HepG2 (cell line): Measurements from ENCODE around the gene CD24. TPM values are rescaled to one million over a fixed set of nuclear protein-coding genes. Genes with fewer than 3 reads are reported as not detected.

Experiments
- ATAC-seq: fragments of 200-7000 bp; cut with Tn5 transposase; 3 replicates; pipeline ENCODE4 v1.9.1; 2020; ENCODE audit warnings: mild to moderate bottlenecking, moderate library complexity
- BruUV-seq: library from RNA; stranded (reverse); fragments of 400-500 nt; replicated peaks from 2 replicates; lab custom pipeline; 2021; lab: Mats Ljungman, UMichigan
- CTCF ChIA-PET: fragments of 300-600 bp; formaldehyde crosslinking; extraction: SDS; loops from one replicate; lab custom pipeline; 2021; ENCODE audit warnings: low total read pairs, inconsistent platforms, low intra/inter-chr PET ratio; lab: Yijun Ruan, JAX
- POLR2A ChIA-PET: fragments of 350-600 bp; sonication (Branson Sonifier 250); formaldehyde crosslinking; loops from one replicate; lab custom pipeline; 2020; ENCODE audit warnings: antibody characterized with exemption, inconsistent platforms; lab: Yijun Ruan, JAX
- DNase-seq: peaks from one replicate; pipeline ENCODE4 v3.0.0-alpha.2; 2015; ENCODE audit warnings: low spot score
- FAIRE-seq: peaks from 3 replicates; lab custom pipeline; 2011; peaks lifted over from hg19 to GRCh38; lab: Jason Lieb, UNC
- H2AFZ ChIP-seq: one replicate; pipeline ENCODE4 v1.6.1; 2011; ENCODE audit warnings: low read length, inconsistent platforms
- H3K27ac ChIP-seq: fragments of 300-600 bp; 3 replicates; pipeline ENCODE4 v1.8.0; 2011; ENCODE audit warnings: mixed run types, mild to moderate bottlenecking, mixed read lengths, low read length, inconsistent platforms; ENCODE audit not compliant: insufficient read depth; ENCODE audit errors: extremely low read length
- H3K27me3 ChIP-seq, 2 experiments: fragments of 200-600 bp in 1 of 2; 2 replicates in 1 of 2; 3 replicates in 1 of 2; pipeline versions ENCODE4 v1.6.0 to v1.8.0; 2011; ENCODE audit warnings: low read length in 2 of 2, mild to moderate bottlenecking in 2 of 2, moderate library complexity in 2 of 2, inconsistent platforms in 1 of 2; ENCODE audit not compliant: insufficient read depth in 2 of 2, control insufficient read depth in 1 of 2
- H3K36me3 ChIP-seq, 2 experiments: fragments of 200-600 bp in 1 of 2; replicated peaks in 1 of 2; 2 replicates in 1 of 2; 3 replicates in 1 of 2; pipeline versions ENCODE4 v1.5.1 to v1.8.0; 2011; ENCODE audit warnings: low read length in 2 of 2, inconsistent platforms in 1 of 2; ENCODE audit not compliant: insufficient read depth in 2 of 2, control insufficient read depth in 1 of 2
- H3K4me1 ChIP-seq: 2 replicates; pipeline ENCODE4 v1.5.1; 2012; ENCODE audit warnings: low read length, inconsistent platforms; ENCODE audit not compliant: insufficient read depth
- H3K4me2 ChIP-seq: 2 replicates; pipeline ENCODE4 v1.6.0; 2011; ENCODE audit warnings: low read depth, low read length, inconsistent platforms
- H3K4me3 ChIP-seq, 3 experiments: fragments of 200-600 bp in 1 of 3; sonication (generic), shearing (Covaris generic) in 1 of 3; replicated peaks in 1 of 3; 2 replicates each; pipeline ENCODE4 v1.5.1; 2011 to 2016; ENCODE audit warnings: low read length in 3 of 3, inconsistent platforms in 2 of 3, low read depth in 2 of 3, mild to moderate bottlenecking in 2 of 3, control low read depth in 1 of 3, mixed read lengths in 1 of 3; ENCODE audit not compliant: insufficient read depth in 1 of 3
- H3K79me2 ChIP-seq: one replicate; pipeline ENCODE4 v1.6.1; 2011; ENCODE audit warnings: low read length, inconsistent platforms; ENCODE audit not compliant: insufficient read depth
- H3K9ac ChIP-seq: 2 replicates; pipeline ENCODE4 v1.6.0; 2011; ENCODE audit warnings: mild to moderate bottlenecking, low read depth, low read length, inconsistent platforms; ENCODE audit not compliant: insufficient read depth
- H3K9me3 ChIP-seq: 2 replicates; pipeline ENCODE4 v1.5.1; 2012; ENCODE audit warnings: mild to moderate bottlenecking, low read length
- H4K20me1 ChIP-seq: 2 replicates; pipeline ENCODE4 v1.6.0; 2011; ENCODE audit warnings: inconsistent platforms, mild to moderate bottlenecking, low read length, moderate library complexity; ENCODE audit not compliant: insufficient read depth
- DNMT3B ChIP-seq: conservative IDR thresholded peaks from 2 replicates; pipeline ENCODE4 v1.6.1; 2016; ENCODE audit warnings: missing biosample characterization, control low read depth
- ZNF3 ChIP-seq: IDR thresholded peaks from 2 replicates; pipeline ENCODE4 v1.7.0; 2017; ENCODE audit warnings: inconsistent platforms
- WGBS: methylation state at CpG from one replicate; pipeline ENCODE4 v1.1.6; 2017; ENCODE audit warnings: low lambda C conversion rate; 5-methylcytosine and 5-hydroxymethylcytosine counted together
- in situ Hi-C: cut with HindIII; loops from 2 replicates; pipeline ENCODE4 v1.10.0; 2017; ENCODE audit warnings: low pct_unique_long_range_greater_than_20kb; ENCODE audit not compliant: extremely low pct_ligation_motif_present
- intact Hi-C: fragments of 100-400 bp; cut with micrococcal nuclease; formaldehyde crosslinking; loops from one replicate; pipeline ENCODE4 v1.10.0; 2022; ENCODE audit not compliant: unreplicated experiment
- polyA plus RNA-seq, 8 experiments: library from polyadenylated mRNA; depleted of rRNA in 3 of 8; stranded (reverse) in 7 of 8; unstranded in 1 of 8; fragments of >200 nt; fragmentation: Illumina TruSeq in 4 of 8; extraction: Trizol in 4 of 8; gene quantifications; 2 replicates each; pipeline versions ENCODE4 v1.2.1 to v1.2.3, GENCODE V29; 2011 to 2016; ENCODE audit warnings: low read depth in 4 of 8, missing spikeins in 1 of 8, mixed read lengths in 1 of 8; ENCODE audit not compliant: insufficient read depth in 1 of 8
- total RNA-seq, 5 experiments: library from RNA; depleted of rRNA; stranded (reverse); fragments of >200 nt; fragmentation: Illumina TruSeq; extraction: Trizol; gene quantifications; 2 replicates each; pipeline ENCODE4 v1.2.3, GENCODE V29; 2016; ENCODE audit warnings: low read depth in 1 of 5
- TF ChIP-seq, protein P1 (sequence below): sonication (generic); formaldehyde crosslinking; IDR thresholded peaks from 2 replicates; pipeline ENCODE4 v1.5.1; 2020; ENCODE audit warnings: mild to moderate bottlenecking, missing genetic modification reagents, moderate library complexity
- TF ChIP-seq, protein P2 (sequence below): IDR thresholded peaks from 2 replicates; pipeline ENCODE4 v1.6.1; 2016
- TF ChIP-seq, protein P3 (sequence below): sonication (generic); formaldehyde crosslinking; IDR thresholded peaks from 2 replicates; pipeline ENCODE4 v1.4.0; 2020; ENCODE audit warnings: mild to moderate bottlenecking, missing genetic modification reagents

CD24 gene
- total and polyA plus RNA-seq, 2 of the 13 experiments (the other 11 are each of a cell fraction or from before 2014, with no cell fraction given): 11.3 to 30.5 TPM

DNA sequence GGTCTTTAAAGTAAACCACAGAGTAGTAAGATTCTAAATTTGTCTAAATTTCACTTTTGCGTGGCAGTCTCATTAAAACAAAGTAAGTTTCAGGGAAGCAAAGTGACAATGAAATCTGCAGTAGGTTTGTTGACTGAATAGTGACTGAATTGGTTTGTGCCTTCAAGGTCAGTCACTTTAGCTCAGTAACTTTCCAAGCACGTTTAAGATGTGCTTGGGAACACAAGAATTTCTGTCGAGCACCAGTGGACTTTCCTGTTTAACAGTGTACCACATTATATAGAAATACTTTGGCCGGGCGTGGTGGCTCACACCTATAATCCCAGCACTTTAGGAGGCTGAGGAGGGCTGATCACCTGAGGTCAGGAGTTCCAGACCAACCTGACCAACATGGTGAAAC lies 1.7 kb upstream of the CD24 start:
- DNase-seq (no peak), ATAC-seq (no peak), FAIRE-seq (no peak)
- Histone ChIP-seq H4K20me1 (no peaks in the 10 kb centered on the region), H3K9ac (no peak overlapping the region), H3K4me3 (no peak overlapping the region), H3K9me3 (no peaks in the 10 kb centered on the region), H3K27ac (no peak overlapping the region), H2AFZ (no peak overlapping the region), H3K4me2 (peak overlapping the region; percentile 85; the same call in 1 of the 2 replicates), H3K79me2 (peaks cover 2% of the 10 kb centered on the region), H3K36me3 (no peaks in the 10 kb centered on the region), H3K4me1 (peaks cover 34% of the 10 kb centered on the region), H3K27me3 (peaks cover 0 to 17% of the 10 kb centered on the region in 2 experiments; a peak in 3 of 5 replicates)
- CTCF ChIA-PET: no interaction called here
- in situ Hi-C loops (loop anchor here (10.0 to 25.0 kb wide), 3 partner anchors 171 to 639 kb away; partner anchors contain the start of gene ATG5), intact Hi-C loops (loop anchor here (5.0 to 10.0 kb wide), 3 partner anchors 91 to 349 kb away; partner anchors contain the start of genes QRSL1 and RTN4IP1)
- WGBS: 18% methylated on average over 3 of the region's 5 CpGs
- no TSS peak for BruUV-seq
- POLR2A ChIA-PET: no interaction called here
- TF ChIP-seq, protein P1, sequence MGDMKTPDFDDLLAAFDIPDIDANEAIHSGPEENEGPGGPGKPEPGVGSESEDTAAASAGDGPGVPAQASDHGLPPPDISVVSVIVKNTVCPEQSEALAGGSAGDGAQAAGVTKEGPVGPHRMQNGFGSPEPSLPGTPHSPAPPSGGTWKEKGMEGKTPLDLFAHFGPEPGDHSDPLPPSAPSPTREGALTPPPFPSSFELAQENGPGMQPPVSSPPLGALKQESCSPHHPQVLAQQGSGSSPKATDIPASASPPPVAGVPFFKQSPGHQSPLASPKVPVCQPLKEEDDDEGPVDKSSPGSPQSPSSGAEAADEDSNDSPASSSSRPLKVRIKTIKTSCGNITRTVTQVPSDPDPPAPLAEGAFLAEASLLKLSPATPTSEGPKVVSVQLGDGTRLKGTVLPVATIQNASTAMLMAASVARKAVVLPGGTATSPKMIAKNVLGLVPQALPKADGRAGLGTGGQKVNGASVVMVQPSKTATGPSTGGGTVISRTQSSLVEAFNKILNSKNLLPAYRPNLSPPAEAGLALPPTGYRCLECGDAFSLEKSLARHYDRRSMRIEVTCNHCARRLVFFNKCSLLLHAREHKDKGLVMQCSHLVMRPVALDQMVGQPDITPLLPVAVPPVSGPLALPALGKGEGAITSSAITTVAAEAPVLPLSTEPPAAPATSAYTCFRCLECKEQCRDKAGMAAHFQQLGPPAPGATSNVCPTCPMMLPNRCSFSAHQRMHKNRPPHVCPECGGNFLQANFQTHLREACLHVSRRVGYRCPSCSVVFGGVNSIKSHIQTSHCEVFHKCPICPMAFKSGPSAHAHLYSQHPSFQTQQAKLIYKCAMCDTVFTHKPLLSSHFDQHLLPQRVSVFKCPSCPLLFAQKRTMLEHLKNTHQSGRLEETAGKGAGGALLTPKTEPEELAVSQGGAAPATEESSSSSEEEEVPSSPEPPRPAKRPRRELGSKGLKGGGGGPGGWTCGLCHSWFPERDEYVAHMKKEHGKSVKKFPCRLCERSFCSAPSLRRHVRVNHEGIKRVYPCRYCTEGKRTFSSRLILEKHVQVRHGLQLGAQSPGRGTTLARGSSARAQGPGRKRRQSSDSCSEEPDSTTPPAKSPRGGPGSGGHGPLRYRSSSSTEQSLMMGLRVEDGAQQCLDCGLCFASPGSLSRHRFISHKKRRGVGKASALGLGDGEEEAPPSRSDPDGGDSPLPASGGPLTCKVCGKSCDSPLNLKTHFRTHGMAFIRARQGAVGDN (CRISPR knock-in tag): no peak
- TF ChIP-seq, protein P2, sequence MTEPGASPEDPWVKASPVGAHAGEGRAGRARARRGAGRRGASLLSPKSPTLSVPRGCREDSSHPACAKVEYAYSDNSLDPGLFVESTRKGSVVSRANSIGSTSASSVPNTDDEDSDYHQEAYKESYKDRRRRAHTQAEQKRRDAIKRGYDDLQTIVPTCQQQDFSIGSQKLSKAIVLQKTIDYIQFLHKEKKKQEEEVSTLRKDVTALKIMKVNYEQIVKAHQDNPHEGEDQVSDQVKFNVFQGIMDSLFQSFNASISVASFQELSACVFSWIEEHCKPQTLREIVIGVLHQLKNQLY (CRISPR knock-in tag): no peak
- peak; percentile 81; the same call in 1 of the 2 replicates for TF ChIP-seq ZNF3 (CRISPR knock-in tag)
- TF ChIP-seq, protein P3, sequence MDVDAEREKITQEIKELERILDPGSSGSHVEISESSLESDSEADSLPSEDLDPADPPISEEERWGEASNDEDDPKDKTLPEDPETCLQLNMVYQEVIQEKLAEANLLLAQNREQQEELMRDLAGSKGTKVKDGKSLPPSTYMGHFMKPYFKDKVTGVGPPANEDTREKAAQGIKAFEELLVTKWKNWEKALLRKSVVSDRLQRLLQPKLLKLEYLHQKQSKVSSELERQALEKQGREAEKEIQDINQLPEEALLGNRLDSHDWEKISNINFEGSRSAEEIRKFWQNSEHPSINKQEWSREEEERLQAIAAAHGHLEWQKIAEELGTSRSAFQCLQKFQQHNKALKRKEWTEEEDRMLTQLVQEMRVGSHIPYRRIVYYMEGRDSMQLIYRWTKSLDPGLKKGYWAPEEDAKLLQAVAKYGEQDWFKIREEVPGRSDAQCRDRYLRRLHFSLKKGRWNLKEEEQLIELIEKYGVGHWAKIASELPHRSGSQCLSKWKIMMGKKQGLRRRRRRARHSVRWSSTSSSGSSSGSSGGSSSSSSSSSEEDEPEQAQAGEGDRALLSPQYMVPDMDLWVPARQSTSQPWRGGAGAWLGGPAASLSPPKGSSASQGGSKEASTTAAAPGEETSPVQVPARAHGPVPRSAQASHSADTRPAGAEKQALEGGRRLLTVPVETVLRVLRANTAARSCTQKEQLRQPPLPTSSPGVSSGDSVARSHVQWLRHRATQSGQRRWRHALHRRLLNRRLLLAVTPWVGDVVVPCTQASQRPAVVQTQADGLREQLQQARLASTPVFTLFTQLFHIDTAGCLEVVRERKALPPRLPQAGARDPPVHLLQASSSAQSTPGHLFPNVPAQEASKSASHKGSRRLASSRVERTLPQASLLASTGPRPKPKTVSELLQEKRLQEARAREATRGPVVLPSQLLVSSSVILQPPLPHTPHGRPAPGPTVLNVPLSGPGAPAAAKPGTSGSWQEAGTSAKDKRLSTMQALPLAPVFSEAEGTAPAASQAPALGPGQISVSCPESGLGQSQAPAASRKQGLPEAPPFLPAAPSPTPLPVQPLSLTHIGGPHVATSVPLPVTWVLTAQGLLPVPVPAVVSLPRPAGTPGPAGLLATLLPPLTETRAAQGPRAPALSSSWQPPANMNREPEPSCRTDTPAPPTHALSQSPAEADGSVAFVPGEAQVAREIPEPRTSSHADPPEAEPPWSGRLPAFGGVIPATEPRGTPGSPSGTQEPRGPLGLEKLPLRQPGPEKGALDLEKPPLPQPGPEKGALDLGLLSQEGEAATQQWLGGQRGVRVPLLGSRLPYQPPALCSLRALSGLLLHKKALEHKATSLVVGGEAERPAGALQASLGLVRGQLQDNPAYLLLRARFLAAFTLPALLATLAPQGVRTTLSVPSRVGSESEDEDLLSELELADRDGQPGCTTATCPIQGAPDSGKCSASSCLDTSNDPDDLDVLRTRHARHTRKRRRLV: no peak
- TF ChIP-seq DNMT3B (CRISPR knock-in tag): no peak
